HS-27A (cell line): Measurements from ENCODE around the gene FAM219A.
A peak's percentile ranks its signal among the peaks of the same experiment; 100 is the strongest.

Experiments used
- DNase-seq: peaks from one replicate; pipeline ENCODE4 v3.0.0-alpha.2; 2012; ENCODE audit warnings: low read depth, missing footprints

The FAM219A gene

GRCh38 chr9:34400686-34401602, 57.4 kb downstream of the FAM219A start:
- DNase-seq = no peak

- DNase-seq = no peak
These were observed 58.1 kb downstream of the FAM219A start for GRCh38 chr9:34400275-34400674.

GRCh38 chr9:34399729-34400128, 58.6 kb downstream of the FAM219A start:
- no peak for DNase-seq

- DNase-seq = no peak
These were observed 59.5 kb downstream of the FAM219A start for GRCh38 chr9:34398875-34399274.

- DNase-seq = no peak
These were observed 61.8 kb downstream of the FAM219A start for GRCh38 chr9:34396276-34397214.

DNA sequence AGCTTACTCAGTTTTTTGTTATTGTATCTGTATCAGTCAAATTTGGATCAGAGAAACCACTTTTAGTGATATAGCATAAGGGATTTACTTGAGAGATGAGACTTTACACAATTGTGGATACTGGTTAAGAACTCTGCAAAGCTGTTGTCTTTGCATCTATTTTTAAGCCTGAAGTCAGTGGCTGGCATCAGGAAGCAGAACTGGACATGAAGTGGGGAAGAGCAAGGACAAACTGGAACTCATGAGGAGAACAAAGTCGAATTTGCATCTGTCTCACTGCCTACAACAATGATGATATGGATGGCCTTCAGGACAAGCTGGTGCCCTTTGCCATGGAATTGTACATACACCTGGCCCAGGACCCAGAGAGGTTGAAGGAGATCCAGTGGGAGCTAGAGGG, 65.9 kb downstream of the FAM219A start:
- DNase-seq = no peak

DNA sequence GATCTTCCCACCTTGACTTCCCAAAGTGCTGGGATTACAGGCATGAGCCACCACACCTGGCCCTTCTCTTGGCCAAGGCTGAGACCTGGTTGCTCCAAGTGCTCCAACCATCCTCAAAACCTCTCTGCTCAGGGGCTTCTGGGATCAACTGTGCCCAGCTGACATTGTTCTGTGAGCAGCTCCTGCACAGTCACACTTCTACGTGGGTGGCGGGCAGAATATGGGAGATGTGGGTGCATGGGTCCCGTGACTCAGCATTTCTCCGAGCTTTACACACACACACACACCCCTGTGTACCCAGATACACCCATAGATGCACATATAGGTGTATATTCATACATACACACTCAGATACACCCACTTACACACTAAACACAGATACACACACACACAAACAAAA, 71.1 kb downstream of the FAM219A start:
- no peak for DNase-seq

DNA sequence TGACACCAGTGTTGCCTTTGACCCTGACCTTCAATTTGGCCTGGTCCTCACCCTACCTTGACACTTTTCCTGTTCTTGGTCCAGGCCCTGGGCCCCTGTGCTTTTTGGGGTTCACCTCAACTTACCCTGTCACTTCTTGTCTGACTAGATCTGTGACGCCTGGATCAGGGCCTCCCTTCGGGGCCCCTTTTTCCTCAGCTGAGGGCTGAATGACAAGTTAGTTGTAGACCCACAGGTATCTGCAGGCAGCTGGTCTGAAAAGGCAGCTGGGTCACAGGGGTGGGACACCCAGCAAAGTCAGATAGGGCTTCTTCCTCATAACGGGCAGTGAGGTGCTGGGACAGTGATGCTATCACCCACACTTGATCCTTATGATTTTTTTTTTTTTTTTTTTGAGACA, 71.7 kb downstream of the FAM219A start:
- DNase-seq = no peak

DNA sequence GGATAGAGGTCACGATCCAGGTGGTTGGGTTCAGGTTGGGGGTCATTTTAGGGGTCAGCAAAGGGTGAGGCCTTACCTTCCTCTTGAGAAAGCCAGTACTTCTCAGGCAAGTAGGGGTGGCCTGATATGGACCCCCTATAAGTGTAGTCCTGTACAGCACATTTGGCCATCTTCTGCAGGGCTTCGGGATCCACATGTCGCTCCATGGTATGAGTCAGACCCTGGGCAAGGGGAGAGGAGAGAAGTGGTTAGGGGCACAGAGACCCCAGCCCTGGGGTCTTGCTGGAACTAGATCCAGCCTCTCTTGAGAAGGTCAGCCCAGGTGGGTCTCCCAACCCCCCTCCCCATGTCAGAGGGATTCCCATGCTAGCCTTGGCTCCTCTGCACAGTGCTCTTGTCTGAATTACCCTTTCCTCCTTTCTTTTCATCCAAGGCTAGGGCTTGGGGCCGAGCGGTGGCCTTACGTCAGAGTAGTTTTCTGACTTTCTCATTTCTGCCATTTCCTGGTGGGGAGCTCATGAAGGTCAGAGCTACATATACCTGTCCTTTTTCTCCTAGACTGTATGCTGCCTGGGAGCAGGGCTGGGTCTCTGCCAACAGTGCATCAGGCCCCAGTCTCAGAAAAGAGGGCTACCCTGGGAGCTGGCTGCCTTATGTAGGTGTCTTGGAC, 72.7 kb downstream of the FAM219A start:
- DNase-seq = no peak

DNA sequence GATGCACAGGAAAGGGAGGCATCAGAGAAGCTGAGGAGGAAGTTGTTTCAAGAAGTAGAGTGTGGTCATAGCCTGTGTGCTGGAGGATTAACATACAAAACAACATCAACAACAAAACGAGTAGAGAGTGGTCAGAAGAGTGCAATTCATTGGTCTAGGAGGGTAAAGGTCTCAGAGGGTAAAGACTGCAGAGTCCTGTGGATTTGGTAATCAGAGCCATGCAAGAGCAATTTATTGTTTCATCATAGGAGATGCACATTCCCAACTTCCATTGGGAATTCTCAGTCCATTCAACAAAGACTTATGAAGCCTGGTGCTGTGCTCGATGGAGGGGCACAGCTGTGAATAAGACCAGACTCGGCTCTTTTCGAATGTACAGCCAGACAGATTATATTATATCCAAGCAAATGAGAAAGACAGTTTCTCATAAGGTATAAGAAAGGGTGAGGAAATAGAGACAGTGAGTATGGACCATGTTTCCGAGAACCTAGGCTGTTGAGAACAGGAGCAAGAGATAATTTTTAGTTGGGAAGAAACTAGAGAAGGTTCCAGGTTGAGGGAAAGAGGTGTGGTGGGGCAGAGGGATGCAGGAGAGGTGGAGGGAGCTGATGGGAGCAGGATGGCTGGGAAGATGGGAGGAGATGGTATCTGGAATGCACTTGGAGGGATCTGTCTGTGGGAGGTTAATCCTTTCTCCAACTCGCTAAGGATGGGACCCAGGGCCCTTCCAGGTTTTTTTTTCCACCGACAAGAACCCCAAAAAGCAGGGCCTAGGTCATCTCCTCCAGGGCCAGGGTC, 73.8 kb downstream of the FAM219A start:
- no peak for DNase-seq

GRCh38 chr9:34383904-34384303, 74.5 kb downstream of the FAM219A start:
- no peak for DNase-seq

- DNase-seq = no peak
These were observed 75.5 kb downstream of the FAM219A start for GRCh38 chr9:34382879-34383278.

DNA sequence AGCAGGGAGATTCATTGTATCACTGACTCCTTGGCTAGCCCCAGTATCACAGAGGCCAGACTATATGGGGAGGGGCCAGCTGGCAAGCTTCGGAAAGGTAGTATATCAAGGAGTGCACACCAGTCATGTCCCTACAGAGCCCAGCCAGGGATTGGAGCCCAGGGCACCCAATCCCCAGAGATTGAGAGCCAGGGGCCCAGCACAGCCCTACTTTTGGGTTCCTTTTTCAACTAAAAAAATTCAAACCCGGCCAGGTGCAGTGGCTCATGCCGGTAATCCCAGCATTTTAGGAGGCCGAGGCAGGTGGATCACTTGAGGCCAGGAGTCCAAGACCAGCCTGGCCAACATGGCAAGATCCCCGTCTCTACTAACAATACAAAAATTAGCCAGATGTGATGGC, 76.3 kb downstream of the FAM219A start:
- no peak for DNase-seq

GRCh38 chr9:34381323-34381722, 77.0 kb downstream of the FAM219A start:
- no peak for DNase-seq

- DNase-seq = no peak
These were observed 77.7 kb downstream of the FAM219A start for GRCh38 chr9:34380511-34381315.

DNA sequence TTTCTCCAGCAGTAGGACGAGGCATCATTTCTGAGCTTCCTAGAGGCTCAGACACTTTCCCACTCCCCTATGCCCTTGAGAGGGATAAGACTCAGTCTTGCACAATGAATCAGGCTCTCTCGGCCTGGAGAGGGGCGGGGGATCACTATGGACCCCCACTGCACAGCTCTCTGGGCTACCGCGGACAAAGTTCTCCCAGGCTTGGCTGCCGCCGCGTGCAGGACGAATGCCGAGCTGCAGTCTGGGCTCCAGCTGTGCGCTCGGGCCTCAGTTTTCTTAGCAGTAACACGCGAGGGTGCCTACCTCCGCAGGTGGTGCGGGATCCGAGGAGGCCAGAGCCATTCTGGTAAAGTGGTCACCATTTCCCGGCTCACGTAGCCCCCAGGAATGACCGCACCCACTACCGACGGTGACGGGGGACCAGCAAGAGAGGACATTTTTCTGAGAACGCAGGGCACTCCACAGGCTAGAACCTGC, 78.3 kb downstream of the FAM219A start:
- no peak for DNase-seq

- peak; percentile 71 for DNase-seq
These were observed 78.9 kb downstream of the FAM219A start for GRCh38 chr9:34379334-34380033.

DNA sequence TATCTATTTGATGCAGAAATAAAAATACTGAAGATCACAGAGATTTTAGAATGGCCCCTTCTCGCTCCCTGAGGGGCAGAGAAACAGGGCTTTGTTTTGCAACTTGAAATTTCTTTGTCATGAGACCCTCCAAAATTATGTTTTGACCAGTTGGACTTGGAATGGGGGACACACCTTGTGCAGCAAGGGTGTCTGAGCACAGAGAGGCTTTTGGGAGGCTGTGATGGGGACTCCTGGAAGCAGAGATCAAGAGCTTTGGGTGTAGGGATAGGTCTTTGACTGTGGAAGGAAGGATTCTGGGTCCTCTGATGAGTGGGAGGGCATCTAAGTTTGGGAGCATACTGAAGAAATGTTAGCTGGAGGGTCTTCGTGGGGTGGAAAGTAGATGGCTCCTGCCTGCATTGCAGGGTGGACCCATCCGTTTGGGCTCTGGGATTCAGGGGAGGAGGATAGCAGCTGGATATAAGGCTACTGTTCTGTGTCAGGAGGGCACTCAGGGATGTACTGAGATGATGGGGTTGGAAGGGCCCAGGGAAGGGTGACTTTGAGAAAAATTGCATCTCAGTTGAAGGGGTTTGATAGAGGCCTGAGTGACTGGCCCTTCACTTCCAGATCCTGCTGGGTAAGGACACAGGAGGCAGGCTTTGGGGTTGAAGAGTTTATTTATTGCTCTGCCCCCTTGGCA, 79.9 kb downstream of the FAM219A start:
- no peak for DNase-seq

DNA sequence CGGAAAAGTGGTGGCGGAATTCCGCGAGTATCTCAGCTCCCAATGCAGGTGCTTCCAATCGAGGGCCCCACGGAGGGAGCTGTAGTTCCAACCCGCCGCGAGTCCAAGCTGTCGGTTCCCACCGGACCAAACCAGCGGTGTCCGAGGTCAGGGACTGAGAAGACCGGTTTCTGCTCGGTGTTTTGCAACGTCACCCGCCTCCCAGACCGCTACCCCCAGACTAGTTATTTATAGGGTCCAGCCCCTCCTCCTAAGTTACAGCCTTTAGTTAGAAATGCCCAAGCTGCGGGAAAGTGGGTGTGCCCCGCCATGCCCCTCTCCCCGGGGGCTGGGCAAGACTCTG, 81.0 kb downstream of the FAM219A start:
- no peak for DNase-seq
